ENCODE data around the gene VSIG10L2. TPM values are rescaled to one million over a fixed set of nuclear protein-coding genes. Genes with fewer than 3 reads are reported as not detected.
A peak's percentile ranks its signal among the peaks of the same experiment; 100 is the strongest.

Gene VSIG10L2
- under 1 TPM in 1 of 4 donors, not detected in 3; 0.68 TPM for total RNA-seq
- not detected for polyA plus RNA-seq

- TF ChIP-seq POLR2A (IDR thresholded peaks at IDR 0.05) (no peak), POLR2AphosphoS5 (IDR thresholded peaks at IDR 0.05) (no peak), CTCF (IDR thresholded peaks at IDR 0.05) (no peak), EP300 (IDR thresholded peaks at IDR 0.05) (no peak)
- WGBS, 2 donors, result 66 to 82% methylated on average over 8 of the region's 8 CpGs
- intact Hi-C loops (cut with DNase I), result no loop called here
- H3K9me3 ChIP-seq, result no peaks in the 10 kb centered on the region
- H3K27me3 ChIP-seq, result no peaks in the 10 kb centered on the region
- no peak for DNase-seq
- peaks cover 2 to 11% (median 6%) of the 10 kb centered on the region in 4 donors for H3K4me1 ChIP-seq
- H3K36me3 ChIP-seq, result no peaks in the 10 kb centered on the region
- H3K4me3 ChIP-seq, result no peak within 1 kb of the TSS
- H3K27ac ChIP-seq, result no peak within 1 kb of the TSS
Observed at GRCh38 chr11:125945797-125946520, at the start of gene VSIG10L2. Gene VSIG10L2 (plus strand): TSS chr11:125946044. CDS start chr11:125946056, 12 bp downstream.

- H3K36me3 ChIP-seq, result peaks cover 0 to 14% (median 7%) of the 10 kb centered on the region in 4 donors
- intact Hi-C loops (cut with DNase I), result no loop called here
- H3K4me1 ChIP-seq, result peaks cover 0 to 26% (median 24%) of the 10 kb centered on the region in 4 donors
- DNase-seq, result no peak
- 71 to 82% methylated on average over 6 of the region's 6 CpGs for WGBS, 2 donors
- no peak for TF ChIP-seq POLR2A (IDR thresholded peaks at IDR 0.05)
- TF ChIP-seq EP300 (IDR thresholded peaks at IDR 0.05), result no peak
- TF ChIP-seq CTCF (IDR thresholded peaks at IDR 0.05), result no peak
- no peak for TF ChIP-seq POLR2AphosphoS5 (IDR thresholded peaks at IDR 0.05)
- peaks cover 18 to 33% (median 26%) of the 10 kb centered on the region in 3 donors for H3K27me3 ChIP-seq
- no peak overlapping the region for H3K27ac ChIP-seq
- H3K9me3 ChIP-seq, result no peaks in the 10 kb centered on the region
- H3K4me3 ChIP-seq, result peak overlapping the region in 1 of 4 donors; percentile 55
Observed at GRCh38 chr11:125901872-125902271, 44.0 kb upstream of the VSIG10L2 start.

GRCh38 chr11:125902277-125902926 lies 43.4 kb upstream of the VSIG10L2 start:
- Histone ChIP-seq H3K27ac (peak overlapping the region; percentile 78 to 86 (median 82)), H3K27me3 (peaks cover 18 to 33% (median 26%) of the 10 kb centered on the region in 3 donors), H3K36me3 (peaks cover 0 to 14% (median 7%) of the 10 kb centered on the region in 4 donors), H3K9me3 (no peaks in the 10 kb centered on the region), H3K4me3 (peak overlapping the region; percentile 35 to 61 (median 56)), H3K4me1 (peaks cover 0 to 26% (median 24%) of the 10 kb centered on the region in 4 donors)
- TF ChIP-seq POLR2A (IDR thresholded peaks at IDR 0.05), result no peak
- no peak for TF ChIP-seq EP300 (IDR thresholded peaks at IDR 0.05)
- no peak for TF ChIP-seq CTCF (IDR thresholded peaks at IDR 0.05)
- no peak for TF ChIP-seq POLR2AphosphoS5 (IDR thresholded peaks at IDR 0.05)
- 54 to 56% methylated on average over 20 of the region's 20 CpGs for WGBS, 2 donors
- no peak for DNase-seq
- intact Hi-C loops (cut with DNase I), result no loop called here

GRCh38 chr11:125902927-125903710 lies 42.7 kb upstream of the VSIG10L2 start, which contains the start of gene PUS3:
Gene PUS3 (minus strand): TSS chr11:125903206. CDS start chr11:125896284, 6,922 bp downstream.
- peak; percentile 94 for DNase-seq
- Histone ChIP-seq H3K9me3 (no peaks in the 10 kb centered on the region), H3K36me3 (peaks cover 0 to 14% (median 7%) of the 10 kb centered on the region in 4 donors), H3K27me3 (peaks cover 18 to 33% (median 26%) of the 10 kb centered on the region in 3 donors), H3K4me1 (peaks cover 0 to 26% (median 24%) of the 10 kb centered on the region in 4 donors), H3K27ac (peak within 1 kb of the TSS; percentile 78 to 86 (median 82)), H3K4me3 (peak within 1 kb of the TSS; percentile 35 to 61 (median 56))
- 2 to 7% methylated on average over 31 of the region's 31 CpGs for WGBS, 2 donors
- TF ChIP-seq EP300 (IDR thresholded peaks at IDR 0.05) (no peak), POLR2A (IDR thresholded peaks at IDR 0.05) (peak in 1 of 2 donors; percentile 17), POLR2AphosphoS5 (IDR thresholded peaks at IDR 0.05) (peak; percentile 75 to 88 (median 80))
- intact Hi-C loops (cut with DNase I), result no loop called here
